HG02763 (cell line): ENCODE measurements around the gene SLC18B1.
"Not testable (repeated sequence)": the region's sequence is repeated elsewhere in the genome, so short reads cannot be mapped to it uniquely, and the experiment has no call there.

Source experiments
- ATAC-seq: cut with Tn5 transposase; IDR thresholded peaks from one replicate; pipeline ENCODE4 v1.9.1; 2021; ENCODE audit warnings: mild to moderate bottlenecking, moderate library complexity; ENCODE audit not compliant: unreplicated experiment

Gene SLC18B1

GRCh38 chr6:132800656-132801055, 2.2 kb upstream of the SLC18B1 start:
- ATAC-seq: no peak

GRCh38 chr6:132798869-132799538, 567 bp upstream of the SLC18B1 start:
- peak; percentile 90 for ATAC-seq

- no peak for ATAC-seq
Measured at GRCh38 chr6:132795461-132795860, 3.0 kb downstream of the SLC18B1 start.

- no peak for ATAC-seq
Measured at GRCh38 chr6:132792510-132792909, 5.9 kb downstream of the SLC18B1 start.

DNA sequence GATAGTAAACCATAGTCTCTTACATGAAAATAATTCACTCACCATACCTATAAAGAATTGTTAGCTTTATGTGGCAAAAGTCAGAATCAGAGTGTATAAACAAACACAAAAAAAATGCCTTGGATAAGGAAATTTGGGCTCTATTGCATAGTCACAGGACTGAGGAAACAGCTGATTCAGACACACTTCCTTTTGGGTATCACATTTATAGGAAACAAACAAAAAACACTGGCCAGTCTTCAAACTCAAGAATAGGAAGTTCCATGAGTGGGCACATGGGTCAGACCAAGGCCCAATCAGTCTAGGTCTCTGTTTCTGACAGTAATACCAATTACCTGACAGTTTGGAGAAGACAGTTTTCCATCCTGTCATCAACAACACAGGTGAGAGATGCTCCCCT, 8.0 kb downstream of the SLC18B1 start:
- ATAC-seq: no peak

DNA sequence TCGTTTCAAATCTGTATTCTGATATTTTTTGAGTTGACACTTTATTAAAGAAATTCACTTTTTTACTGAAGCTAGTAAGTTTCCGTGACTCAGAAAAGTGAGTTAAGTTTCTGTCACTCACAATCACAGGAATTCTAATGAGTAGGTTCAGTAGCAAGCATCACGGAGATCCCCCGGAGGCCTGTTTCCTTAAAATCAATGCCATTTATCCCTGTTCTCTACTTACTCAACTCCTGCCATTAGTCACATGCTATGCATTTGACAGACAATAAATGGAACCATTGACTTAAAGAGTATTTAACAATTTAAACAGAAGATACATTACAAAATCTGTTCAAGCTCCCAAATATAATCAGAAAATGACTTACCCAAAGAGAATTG, 9.1 kb downstream of the SLC18B1 start:
- ATAC-seq: no peak

GRCh38 chr6:132788658-132789395, 9.6 kb downstream of the SLC18B1 start:
- no peak for ATAC-seq

DNA sequence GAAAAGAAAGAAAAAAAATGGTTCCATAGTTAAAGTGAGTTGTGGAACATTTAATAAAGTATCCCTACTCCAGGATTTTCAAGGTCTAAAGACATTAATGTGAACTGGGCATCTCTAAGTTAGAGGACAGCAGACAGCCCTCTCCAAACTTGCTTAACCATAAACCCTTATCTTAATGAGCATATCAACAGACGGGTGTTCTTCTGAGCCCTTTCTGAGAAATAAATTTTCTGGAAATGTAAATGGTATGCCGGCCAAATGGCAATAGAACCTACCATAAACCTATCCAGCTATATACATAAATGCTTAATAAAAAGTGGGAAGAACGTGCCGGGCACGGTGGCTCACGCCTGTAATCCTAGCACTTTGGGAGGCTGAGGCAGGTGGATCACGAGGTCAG, 12.5 kb downstream of the SLC18B1 start:
- ATAC-seq: no peak

- ATAC-seq: no peak
Measured at GRCh38 chr6:132780770-132781371, 17.6 kb downstream of the SLC18B1 start.

DNA sequence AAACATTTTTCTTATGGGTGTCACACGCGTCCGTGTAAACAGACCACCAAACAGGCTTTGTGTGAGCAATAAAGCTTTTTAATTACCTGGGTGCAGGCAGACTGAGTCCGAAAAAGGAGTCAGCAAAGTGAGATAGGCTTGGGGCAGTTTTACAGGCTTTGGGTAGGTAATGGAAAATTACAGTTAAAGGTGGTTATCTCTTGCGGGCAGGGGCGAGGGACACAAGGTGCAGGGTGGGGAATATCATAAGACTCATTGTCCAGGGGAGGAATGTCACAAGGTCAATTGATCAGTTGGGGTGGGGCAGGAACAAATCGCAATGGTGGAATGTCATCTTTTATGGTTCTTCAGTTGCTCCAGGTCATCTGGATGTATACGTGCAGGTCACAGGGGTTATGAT, 20.6 kb downstream of the SLC18B1 start:
- not testable (repeated sequence) for ATAC-seq

- peak; percentile 83 for ATAC-seq
Measured at GRCh38 chr6:132768051-132768517, 30.4 kb downstream of the SLC18B1 start.

DNA sequence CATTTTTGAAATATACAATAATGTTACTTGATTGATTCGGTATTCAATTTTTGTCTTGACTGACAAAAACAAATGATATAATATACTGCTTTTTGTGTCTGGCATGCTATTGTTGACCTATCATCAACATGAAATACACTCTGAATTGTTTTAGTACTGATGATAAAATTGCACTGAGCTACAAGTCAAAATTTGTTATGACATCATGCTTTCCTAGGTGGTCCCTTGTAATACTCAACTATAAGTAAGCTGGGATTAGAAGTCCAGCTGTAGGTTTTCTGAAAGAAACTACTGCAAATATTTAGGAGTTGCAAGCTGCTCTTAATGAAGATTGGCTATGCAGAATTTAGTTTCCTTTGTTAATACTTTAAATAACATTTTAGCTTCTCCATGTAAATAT, 32.9 kb downstream of the SLC18B1 start:
- no peak for ATAC-seq

- no peak for ATAC-seq
Measured at GRCh38 chr6:132764370-132764769, 34.1 kb downstream of the SLC18B1 start.

DNA sequence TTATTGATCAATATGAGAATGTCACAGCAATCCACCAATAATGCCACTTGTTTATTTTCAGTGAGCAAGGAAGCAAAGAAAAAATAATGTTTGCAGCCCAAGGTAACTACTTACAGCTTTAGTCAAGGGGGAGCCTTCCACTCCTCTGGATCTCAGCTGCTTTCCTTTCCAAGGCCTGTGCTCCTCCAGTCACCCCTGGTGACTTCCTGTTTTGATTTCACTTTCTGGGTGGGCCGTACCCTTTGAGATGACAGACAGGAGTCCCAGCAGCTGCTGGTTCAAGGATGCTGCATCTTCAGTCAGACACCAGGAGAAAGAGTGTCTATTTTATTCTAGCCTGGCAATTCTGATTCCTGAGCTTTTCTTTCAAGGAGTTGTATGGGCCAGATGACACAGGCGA, 35.2 kb downstream of the SLC18B1 start:
- peak; percentile 89 for ATAC-seq

DNA sequence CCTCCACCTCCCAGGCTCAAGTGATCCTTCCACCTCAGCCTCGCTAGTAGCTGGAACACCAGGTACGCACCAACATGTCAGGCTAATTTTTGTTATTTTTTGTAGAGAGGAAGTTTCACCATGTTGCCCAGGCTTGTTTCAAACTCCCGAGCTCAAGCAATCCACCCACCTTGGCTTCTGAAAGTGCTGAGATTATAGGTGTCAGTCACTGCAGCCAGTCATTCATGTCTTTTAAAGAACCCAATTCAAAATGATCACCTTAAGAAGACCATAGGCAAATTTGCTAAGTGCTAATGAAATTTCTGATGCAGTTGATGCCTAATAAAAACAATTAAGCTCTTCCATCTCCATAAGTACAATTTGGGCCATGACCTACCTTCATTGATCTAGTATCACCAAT, 38.2 kb downstream of the SLC18B1 start:
- no peak for ATAC-seq

DNA sequence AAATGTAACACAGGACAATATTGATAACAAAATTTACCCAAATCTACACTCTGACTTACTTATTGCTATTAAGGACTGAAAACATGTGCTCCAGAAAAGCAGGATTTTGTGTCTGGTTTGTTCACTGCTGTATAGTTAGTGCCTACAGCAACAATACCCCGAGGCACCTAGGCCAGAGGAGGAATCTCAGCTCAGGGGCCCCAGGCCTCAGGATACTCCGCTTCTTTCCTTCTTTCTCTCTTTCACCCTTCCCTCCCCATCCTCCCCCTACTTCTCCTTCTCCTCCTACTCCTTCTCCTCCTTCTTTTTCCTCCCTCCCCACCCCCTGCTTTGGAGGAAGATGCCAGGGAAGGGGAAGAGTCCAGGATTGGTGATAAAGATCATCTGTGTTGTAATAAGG, 39.7 kb downstream of the SLC18B1 start:
- no peak for ATAC-seq

GRCh38 chr6:132752255-132752654, 46.2 kb downstream of the SLC18B1 start:
- ATAC-seq: no peak

GRCh38 chr6:132751828-132752227, 46.6 kb downstream of the SLC18B1 start:
- no peak for ATAC-seq

DNA sequence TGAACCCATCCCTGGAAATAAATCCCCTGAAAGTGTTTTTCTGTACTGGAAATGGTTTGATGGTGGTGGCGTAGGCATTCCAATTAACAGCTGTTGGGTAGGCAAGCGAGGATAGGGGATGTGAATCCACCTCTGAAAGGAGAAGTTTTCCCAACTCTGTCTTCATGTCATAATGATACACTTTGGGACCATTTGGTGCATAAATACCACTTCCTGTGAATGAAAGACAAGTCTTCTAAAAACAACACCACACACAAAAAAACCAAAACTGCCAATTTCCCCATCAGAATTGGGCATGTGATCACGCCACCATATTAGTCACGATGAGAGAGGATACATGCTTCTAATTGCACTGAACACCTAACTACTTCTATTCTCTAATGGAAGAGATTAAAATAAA, 47.1 kb downstream of the SLC18B1 start:
- ATAC-seq: peak; percentile 20

DNA sequence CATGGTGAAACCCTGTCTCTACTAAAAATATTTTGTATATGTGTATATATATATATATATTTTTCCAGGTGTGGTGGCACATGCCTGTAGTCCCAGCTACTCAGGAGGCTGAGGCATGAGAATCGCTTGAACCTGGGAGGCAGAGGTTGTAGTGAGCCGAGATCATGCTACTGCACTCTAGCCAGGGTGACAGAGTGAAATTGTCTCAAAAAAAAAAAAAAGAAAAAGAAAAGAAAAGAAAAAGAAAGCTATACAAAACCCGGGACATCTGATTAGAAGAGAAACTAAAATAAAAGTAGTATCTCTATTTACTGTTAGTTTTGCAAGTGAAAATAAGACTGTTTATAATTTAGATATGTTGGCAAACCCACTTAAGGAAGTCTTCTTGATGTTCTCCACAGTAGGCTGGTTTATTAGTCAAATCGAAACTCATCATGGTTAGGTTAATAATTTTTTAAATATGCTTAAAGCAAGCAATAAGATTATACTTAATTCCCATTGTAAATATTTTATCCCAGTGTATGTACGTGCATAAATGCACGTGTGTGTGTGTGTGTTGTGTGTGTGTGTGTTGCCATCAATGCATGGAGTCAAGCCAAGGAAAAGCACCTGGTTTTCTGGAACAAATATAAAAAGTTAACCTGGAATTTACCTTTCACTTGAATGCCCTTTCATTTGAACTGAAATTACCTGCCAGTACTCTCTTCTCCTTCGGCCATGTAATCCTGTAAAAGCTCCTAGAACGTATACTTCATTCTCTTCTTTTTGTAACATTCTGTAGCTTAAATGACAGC, 47.8 kb downstream of the SLC18B1 start:
- ATAC-seq: peak; percentile 75

- ATAC-seq: no peak
Measured at GRCh38 chr6:132749111-132749510, 49.3 kb downstream of the SLC18B1 start.
